Stimulated activated naive CD8-positive, alpha-beta T cell treated with anti-CD3 and anti-CD28 coated beads, Interleukin-15, amount 100 ng/mL, for 72 hours (primary cell): ENCODE data around the gene YIPF3.

Experiments used
- ATAC-seq: fragments of 150-1000 bp; cut with Tn5 transposase; 2 replicates; pipeline ENCODE4 v1.10.0; 2021; ENCODE audit warnings: mild to moderate bottlenecking, moderate library complexity
- DNase-seq, 2 donors: peaks; one replicate each; pipeline ENCODE4 v3.0.0; 2021 to 2022
- H3K27ac Mint-ChIP-seq, 2 donors: one replicate each; pipeline ENCODE4 v1.8.0; 2022; ENCODE audit warnings: mild to moderate bottlenecking in 2 of 2, mixed read lengths in 2 of 2, moderate library complexity in 2 of 2
- H3K27me3 Mint-ChIP-seq: one replicate; pipeline ENCODE4 v1.8.0; 2022; ENCODE audit warnings: mixed read lengths
- H3K4me1 Mint-ChIP-seq: one replicate; pipeline ENCODE4 v1.8.0; 2022; ENCODE audit warnings: mild to moderate bottlenecking, mixed read lengths
- H3K4me3 Mint-ChIP-seq, 2 donors: one replicate each; pipeline ENCODE4 v1.8.0; 2022; ENCODE audit warnings: mild to moderate bottlenecking in 2 of 2, mixed read lengths in 2 of 2, moderate library complexity in 1 of 2
- H3K9me3 Mint-ChIP-seq, 2 donors: one replicate each; pipeline ENCODE4 v1.8.0; 2022; ENCODE audit warnings: mixed read lengths in 2 of 2

YIPF3 gene

DNA sequence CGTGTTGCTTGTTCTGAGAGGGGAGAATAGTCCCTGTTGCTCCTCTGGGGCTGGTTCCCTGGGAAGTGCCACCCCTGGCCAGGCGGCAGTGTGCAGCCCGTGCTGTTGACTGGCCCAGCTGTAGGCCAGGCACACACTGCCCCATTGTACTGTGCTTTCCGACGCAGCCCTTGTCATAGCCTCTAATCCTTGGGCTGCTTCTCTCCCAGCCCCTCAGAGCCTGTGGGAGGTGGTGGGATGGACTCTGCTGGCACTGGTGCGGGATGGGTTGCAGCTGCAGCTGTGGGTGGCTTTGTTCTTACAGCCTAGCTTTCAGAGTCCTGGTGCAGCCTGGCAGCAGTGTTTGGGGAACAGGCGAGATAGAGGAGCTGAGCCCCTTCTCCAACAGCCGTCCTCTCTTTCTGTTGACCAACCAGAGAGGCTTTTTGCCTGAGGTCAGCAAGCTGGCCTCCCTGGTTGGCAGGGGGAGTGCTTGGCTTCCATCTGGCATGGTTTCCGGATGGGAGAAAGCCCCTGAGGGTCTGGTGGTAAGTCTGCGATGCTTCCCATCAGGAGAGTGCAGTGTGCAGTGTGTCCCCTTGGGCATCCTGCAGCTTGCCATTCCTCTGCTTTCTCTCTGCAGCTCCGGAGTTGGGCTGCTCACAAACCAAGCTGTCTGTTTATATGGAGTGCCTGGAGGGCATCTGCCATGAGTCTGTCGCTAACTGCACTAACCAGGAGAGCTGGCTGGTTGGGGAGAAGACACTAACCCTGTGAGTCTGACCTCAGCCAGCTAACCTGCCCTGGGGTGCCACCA is 27.3 kb downstream of the YIPF3 start:
- ATAC-seq: no peak
- Mint-ChIP-seq H3K27ac (peak overlapping the region in 1 of 2 donors; percentile 88), H3K4me1 (peaks cover 28% of the 10 kb centered on the region)

DNA sequence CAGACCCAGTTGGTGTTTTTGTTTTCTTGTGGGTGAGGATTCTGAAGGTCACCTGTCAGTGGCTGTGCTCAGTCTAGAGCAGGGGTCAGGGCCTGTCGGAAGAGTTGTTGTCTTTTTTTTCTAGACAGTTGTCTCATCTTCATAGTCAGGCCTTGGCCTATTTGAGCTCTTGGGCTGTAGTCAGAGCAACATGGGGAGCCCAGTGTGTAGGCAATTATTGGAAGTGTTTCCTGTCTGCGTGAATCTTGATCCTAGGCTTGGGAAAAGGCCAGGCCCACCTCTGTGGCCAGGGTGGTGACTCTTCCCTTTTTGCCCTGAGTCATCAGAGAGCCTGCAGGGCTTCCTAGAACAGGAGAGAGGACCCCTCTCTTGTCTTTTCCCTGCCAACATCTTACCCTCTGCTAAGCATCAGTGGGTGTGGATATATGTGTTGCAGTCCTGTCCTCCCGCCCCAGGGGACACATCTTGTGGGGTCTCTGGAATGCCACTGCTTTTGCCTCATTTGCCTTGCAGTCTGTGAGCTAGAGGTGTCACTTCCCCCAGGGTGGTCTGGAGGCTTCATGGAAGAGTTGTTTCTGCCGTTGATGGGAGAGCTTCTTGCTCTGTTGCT is 28.0 kb downstream of the YIPF3 start:
- no peaks in the 10 kb centered on the region for H3K27me3 Mint-ChIP-seq
- H3K4me1 Mint-ChIP-seq: peaks cover 21% of the 10 kb centered on the region
- ATAC-seq (no peak), DNase-seq (no peak)
- no peaks in the 10 kb centered on the region for H3K9me3 Mint-ChIP-seq
- peak overlapping the region in 1 of 2 donors; percentile 88 for H3K27ac Mint-ChIP-seq
- H3K4me3 Mint-ChIP-seq: no peak overlapping the region

More for the DNA sequence above, 27.3 kb downstream of the YIPF3 start:
- no peak overlapping the region for H3K4me3 Mint-ChIP-seq
- DNase-seq: no peak
- H3K27me3 Mint-ChIP-seq: no peaks in the 10 kb centered on the region
- H3K9me3 Mint-ChIP-seq: no peaks in the 10 kb centered on the region

DNA sequence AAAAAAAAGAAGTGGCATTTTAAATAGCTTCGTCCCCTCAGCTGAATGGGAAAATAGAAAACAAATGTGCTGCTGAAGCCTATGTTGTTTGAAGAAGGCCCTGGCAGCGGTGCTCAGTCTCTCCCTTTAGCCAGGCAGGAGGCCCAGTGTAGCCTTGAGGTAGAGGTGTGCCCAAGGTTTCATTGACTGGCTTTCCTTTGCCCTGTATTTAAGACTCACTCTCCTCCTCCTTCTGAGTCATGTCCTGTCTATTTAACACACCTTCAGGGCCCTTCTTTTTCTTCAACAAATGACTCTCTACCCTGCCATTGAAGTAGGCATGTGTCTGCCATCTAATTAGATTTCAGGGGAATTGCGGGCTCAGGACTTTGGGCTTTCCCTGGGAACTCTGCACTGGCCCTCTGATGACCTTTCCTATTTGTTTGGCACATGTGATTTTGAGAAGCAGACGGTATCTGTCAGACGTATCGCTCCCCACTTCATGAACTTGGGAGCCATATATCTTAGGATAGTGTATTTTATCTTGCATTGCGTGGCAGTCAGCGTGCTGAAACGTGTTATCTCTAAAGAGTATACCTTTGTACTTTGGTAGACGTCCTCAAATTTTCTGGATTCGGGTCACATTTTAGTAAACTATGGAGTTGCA is 35.0 kb downstream of the YIPF3 start:
- H3K9me3 Mint-ChIP-seq: no peaks in the 10 kb centered on the region
- H3K4me1 Mint-ChIP-seq: peaks cover 52% of the 10 kb centered on the region
- ATAC-seq: peak; percentile 40
- no peak for DNase-seq
- peak overlapping the region in 1 of 2 donors; percentile 42 for H3K27ac Mint-ChIP-seq
- H3K27me3 Mint-ChIP-seq: no peaks in the 10 kb centered on the region
- peak overlapping the region in 1 of 2 donors; percentile 18 for H3K4me3 Mint-ChIP-seq

DNA sequence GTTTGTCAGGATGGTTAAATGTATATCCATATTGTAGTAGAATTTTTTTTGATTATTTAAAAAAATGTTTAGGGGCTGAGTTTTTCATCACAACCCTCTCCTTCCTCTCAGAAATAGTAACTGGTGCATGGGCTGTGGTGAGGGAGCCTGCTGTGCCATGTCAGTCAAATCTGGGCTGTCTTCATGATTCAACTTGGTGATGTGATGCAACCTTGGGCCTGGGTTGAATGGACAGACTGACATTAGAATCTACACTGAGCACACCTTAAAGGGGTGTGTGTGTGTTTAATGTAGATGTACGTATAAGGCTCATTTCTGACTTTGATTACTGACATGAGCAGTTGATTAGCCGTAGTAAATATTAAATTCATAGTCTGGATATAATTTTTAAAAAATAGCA is 35.7 kb downstream of the YIPF3 start:
- H3K9me3 Mint-ChIP-seq: no peaks in the 10 kb centered on the region
- H3K4me3 Mint-ChIP-seq: no peak overlapping the region
- DNase-seq (peak in 1 of 2 donors; percentile 33), ATAC-seq (peak; percentile 50)
- H3K27me3 Mint-ChIP-seq: no peaks in the 10 kb centered on the region
- peaks cover 56% of the 10 kb centered on the region for H3K4me1 Mint-ChIP-seq
- H3K27ac Mint-ChIP-seq: peak overlapping the region in 1 of 2 donors; percentile 54

DNA sequence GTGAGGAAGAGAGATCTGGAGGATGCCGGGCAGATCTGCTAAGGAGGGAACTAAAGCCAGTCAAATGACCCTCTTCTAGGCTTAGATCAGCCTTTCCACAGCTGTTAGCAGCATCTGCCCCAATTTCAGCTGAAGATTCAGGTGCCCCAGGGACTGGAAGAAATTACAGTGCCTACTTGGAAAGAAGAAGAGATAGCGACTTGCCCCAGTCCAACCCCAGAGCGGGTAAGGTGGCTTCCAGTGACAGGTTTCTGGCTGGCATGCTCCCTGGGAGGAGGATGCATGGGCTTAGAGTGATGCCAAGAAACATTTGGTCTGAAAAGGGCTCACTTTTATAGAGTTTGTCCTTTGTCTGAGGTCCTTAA is 38.7 kb downstream of the YIPF3 start:
- Mint-ChIP-seq H3K4me1 (peaks cover 50% of the 10 kb centered on the region), H3K27ac (peak overlapping the region; percentile 99 to 100), H3K9me3 (no peaks in the 10 kb centered on the region), H3K27me3 (no peaks in the 10 kb centered on the region), H3K4me3 (peak overlapping the region; percentile 96 to 100)
- peak; percentile 4 for ATAC-seq
- peak; percentile 8 to 12 for DNase-seq

DNA sequence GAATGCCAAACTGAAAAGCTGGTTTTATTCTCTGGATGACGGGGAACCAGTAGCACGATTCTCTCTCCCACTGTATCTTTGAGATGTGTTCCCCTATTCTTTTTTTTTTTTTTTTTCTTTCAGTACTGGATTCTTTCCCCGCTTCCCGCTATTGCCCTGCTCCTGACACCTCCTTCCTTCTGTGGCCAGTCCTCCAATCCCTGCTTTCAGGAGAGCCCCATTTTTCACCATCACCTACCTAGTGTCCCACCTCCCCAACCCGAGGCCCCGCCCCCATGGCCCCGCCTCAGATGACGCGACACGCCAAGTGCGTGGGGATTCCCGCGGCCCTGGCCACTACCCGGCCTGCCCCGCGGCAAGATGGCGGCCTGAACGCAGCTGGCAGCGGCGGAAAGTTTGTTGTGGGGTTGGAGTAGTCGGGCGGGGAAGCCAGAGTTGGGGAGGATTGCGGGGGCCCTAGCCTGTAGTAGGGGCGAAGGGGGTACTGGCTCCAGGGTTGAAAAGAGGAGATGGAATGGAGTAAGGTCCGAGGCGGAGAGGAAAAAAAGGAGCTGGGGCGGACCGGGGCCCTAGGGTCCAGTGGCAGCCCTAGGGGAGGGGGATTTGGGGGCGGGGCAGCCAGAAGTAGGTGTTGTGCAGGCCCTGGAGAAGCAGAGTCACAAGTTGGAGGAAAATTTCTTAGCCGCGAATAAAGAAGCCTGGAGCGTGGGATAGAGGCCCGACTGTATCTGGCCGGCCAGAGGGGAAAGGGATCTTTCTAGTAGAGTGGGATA is 39.3 kb downstream of the YIPF3 start, which contains the start of gene TJAP1:
Gene TJAP1, plus strand, starts transcription at position 336 of the 773 bp plus-strand sequence. CDS start 21,432 bp downstream, outside the sequence.
- Mint-ChIP-seq H3K27ac (peak within 1 kb of the TSS; percentile 99 to 100), H3K4me1 (peaks cover 48% of the 10 kb centered on the region), H3K27me3 (no peaks in the 10 kb centered on the region), H3K9me3 (no peaks in the 10 kb centered on the region), H3K4me3 (peak within 1 kb of the TSS; percentile 96 to 100)
- ATAC-seq (peak; percentile 99), DNase-seq (peak; percentile 93 to 94)

DNA sequence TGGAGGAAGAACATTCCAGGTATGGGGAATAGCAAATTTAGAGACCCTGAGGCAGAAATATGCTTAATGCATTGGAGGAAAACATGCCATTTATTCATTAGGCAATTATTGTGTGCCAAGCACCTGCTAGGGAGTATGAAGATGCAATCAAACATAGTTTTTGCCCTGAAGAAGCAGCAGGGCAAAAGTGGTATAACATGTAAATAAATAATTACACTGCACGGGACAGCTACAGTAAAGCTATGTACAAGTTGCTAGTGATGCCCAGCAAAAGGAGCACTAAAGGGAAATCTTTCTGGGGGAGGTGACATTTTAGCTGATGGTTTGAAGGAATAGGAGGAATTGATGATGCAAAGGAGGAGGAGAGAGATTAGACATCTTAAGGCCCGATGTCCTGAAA is 40.0 kb downstream of the YIPF3 start:
- no peaks in the 10 kb centered on the region for H3K27me3 Mint-ChIP-seq
- DNase-seq: no peak
- peaks cover 42% of the 10 kb centered on the region for H3K4me1 Mint-ChIP-seq
- peak overlapping the region; percentile 96 to 100 for H3K4me3 Mint-ChIP-seq
- ATAC-seq: peak; percentile 47
- no peaks in the 10 kb centered on the region for H3K9me3 Mint-ChIP-seq
- peak overlapping the region; percentile 99 to 100 for H3K27ac Mint-ChIP-seq

DNA sequence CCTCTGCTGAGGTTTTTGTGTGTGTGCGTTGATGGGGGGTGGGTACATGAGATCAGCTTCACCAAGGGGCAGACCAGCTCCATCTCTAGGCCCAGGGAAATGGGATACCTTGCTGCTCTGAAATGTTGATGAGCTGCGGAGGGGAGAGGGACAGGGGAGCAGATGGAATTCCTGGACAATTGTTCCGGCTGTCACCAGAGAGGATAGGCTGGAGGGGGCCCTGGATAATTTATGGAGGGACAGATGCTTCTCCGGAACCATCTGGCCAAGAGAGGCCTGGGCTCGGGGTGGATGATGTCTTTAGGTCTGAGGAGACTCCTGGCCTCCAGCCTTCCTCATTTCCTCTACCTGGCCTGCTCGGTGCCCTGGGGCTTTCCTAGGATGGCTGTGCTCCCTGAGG is 41.2 kb downstream of the YIPF3 start:
- H3K4me1 Mint-ChIP-seq: peaks cover 32% of the 10 kb centered on the region
- no peaks in the 10 kb centered on the region for H3K9me3 Mint-ChIP-seq
- no peak overlapping the region for H3K27ac Mint-ChIP-seq
- H3K4me3 Mint-ChIP-seq: no peak overlapping the region
- ATAC-seq: no peak
- H3K27me3 Mint-ChIP-seq: peaks cover 10% of the 10 kb centered on the region
- DNase-seq: no peak

DNA sequence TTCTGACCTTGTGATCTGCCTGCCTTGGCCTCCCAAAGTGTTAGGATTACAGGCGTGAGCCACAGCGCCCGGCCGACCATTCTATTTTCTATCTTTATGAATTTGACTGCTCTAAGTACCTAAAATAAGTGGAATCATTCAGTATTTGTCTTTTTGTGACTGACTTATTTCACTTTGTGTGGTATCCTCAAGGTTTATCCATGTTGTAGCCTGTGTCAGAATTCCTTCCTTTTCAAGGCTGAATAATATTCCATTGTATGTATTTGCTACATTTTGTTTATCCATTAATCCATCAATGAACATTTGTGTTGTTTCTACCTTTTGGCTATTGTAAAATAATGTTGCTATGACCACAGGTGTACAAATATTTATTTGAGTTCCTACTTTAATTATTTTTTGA is 44.2 kb downstream of the YIPF3 start:
- peaks cover 16% of the 10 kb centered on the region for H3K27me3 Mint-ChIP-seq
- no peak overlapping the region for H3K4me3 Mint-ChIP-seq
- ATAC-seq (no peak), DNase-seq (no peak)
- no peak overlapping the region for H3K27ac Mint-ChIP-seq
- peaks cover 12% of the 10 kb centered on the region for H3K4me1 Mint-ChIP-seq
- no peaks in the 10 kb centered on the region for H3K9me3 Mint-ChIP-seq

DNA sequence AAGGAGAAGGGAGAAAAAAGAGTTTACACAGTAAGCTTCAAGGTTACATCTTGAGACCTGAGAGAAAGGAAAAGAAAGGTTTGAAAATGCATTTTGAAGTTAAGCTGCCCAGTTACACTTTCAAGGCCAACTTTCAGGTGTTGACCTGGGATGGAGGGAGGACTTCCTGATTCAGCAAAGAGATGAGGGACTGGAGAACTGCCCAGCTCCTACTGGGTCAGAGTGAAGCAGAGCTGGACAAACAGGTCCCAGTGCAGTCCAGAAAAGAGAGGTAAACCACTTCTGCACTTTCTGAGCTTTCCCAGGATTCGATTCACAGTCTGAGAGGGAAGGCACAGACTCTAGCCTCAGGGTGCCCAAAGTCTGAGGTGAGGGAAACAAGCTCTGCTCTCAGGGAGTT is 45.3 kb downstream of the YIPF3 start:
- Mint-ChIP-seq H3K27ac (no peak overlapping the region), H3K4me3 (no peak overlapping the region), H3K4me1 (peaks cover under 1% of the 10 kb centered on the region), H3K27me3 (peaks cover 27% of the 10 kb centered on the region), H3K9me3 (no peaks in the 10 kb centered on the region)
- ATAC-seq (no peak), DNase-seq (no peak)

DNA sequence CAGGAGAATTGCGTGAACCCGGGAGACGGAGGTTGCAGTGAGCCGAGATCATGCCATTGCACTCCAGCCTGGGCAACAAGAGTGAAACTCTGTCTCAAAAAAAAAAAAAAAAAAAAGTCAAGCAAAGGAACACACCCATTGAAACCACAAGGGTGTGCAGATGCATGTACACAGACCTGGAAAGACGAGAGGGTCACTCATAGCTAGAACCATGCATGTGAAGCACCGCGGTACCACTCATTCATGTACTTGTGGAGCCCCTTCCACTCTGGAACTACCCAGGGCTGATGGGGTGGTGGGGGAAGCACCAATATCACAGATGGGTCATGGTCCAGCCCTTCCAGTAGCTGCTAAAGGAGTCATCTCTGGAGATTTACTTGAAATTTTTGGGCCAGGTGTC is 46.8 kb downstream of the YIPF3 start:
- no peak overlapping the region for H3K27ac Mint-ChIP-seq
- H3K27me3 Mint-ChIP-seq: peaks cover 28% of the 10 kb centered on the region
- H3K4me3 Mint-ChIP-seq: no peak overlapping the region
- ATAC-seq (no peak), DNase-seq (no peak)
- H3K9me3 Mint-ChIP-seq: no peaks in the 10 kb centered on the region
- H3K4me1 Mint-ChIP-seq: no peaks in the 10 kb centered on the region

DNA sequence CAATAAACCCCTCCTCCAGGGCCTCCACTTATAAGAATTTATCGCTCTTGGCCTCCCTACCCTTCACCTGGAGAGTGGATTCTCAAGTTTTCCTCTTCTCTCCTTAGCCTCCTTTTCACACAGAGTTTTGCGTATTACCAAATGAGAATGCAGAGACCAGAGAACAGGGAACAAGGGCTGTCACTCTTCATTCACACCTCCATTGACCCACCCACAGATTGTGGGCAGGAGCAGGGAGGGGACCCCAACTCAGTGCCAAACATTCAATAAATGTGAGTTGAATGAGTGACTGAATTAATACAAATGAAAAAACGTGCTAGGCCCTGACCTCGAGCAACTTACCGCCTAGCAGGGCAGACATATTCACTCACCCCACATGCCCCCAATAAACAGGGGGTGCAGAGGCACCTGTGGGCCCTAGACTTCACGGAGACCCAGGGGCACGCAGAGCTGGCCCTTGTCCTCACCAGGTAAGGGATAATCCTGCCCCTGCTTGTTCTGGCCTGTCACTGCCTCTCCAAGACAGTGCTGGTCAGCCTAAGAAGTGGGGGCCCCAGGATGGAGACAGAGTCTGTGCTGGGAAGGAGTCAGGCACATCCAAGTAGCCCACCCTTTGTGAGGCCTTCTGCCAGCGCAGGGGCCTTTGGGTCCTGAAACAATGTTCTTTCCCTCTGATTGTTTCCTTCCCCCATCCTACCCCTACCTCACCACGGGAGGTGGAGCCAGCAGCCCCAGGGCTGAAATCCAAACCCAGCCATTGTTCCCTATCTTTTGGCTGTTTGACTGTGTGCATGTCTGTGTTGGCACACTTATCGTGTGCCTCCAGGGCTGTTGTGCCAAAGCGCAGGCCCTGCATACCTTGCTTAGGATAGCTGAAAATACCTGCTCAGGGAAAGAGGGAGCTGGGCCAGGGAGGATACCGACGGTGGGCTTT is 47.7 kb downstream of the YIPF3 start:
- H3K27me3 Mint-ChIP-seq: peaks cover 28% of the 10 kb centered on the region
- H3K27ac Mint-ChIP-seq: no peak overlapping the region
- H3K4me3 Mint-ChIP-seq: no peak overlapping the region
- ATAC-seq: no peak
- no peaks in the 10 kb centered on the region for H3K4me1 Mint-ChIP-seq
- DNase-seq: no peak
- H3K9me3 Mint-ChIP-seq: no peaks in the 10 kb centered on the region

DNA sequence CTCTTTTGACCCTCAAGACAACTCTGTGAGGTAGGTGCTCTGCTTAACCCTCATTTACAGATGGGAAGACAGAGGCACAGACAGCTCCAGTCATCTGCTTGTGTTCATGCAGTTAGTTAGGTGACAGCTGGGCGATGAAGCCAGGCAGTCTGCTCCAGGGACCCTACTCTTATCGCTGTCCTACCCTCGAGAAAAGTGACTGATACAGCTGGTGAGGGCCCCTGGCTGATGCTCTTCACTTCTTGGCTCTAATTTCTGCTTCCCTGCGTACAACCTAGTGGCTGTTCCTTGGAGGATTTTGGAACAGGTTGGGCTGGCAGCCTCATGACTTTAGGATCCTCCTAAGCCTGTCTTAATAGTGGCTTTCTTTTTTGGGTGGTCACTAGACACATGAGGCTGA is 48.5 kb downstream of the YIPF3 start:
- H3K9me3 Mint-ChIP-seq: no peaks in the 10 kb centered on the region
- DNase-seq (no peak), ATAC-seq (no peak)
- H3K27me3 Mint-ChIP-seq: peaks cover 32% of the 10 kb centered on the region
- no peak overlapping the region for H3K27ac Mint-ChIP-seq
- H3K4me3 Mint-ChIP-seq: no peak overlapping the region
- H3K4me1 Mint-ChIP-seq: no peaks in the 10 kb centered on the region

DNA sequence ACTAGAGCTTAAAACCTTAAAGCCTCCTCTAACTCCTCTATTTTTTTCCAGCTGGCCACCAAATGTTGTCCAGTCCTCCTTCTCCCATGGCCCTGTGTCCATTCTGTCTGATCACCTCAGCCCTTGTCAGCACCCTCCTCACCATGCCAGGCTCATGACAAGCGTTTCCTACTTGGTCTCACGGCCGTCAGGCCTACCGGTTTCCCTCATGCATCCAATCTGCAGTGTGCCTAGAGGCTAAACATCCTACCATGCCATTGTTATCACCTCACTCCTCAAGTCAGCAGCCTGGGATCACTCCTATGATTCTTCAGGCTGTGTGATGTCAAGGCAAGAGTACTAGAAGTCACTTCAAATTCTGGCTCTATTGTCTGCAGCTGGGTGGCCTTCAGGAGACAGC is 49.0 kb downstream of the YIPF3 start:
- no peaks in the 10 kb centered on the region for H3K4me1 Mint-ChIP-seq
- peak overlapping the region in 1 of 2 donors; percentile 7 for H3K27ac Mint-ChIP-seq
- ATAC-seq (no peak), DNase-seq (no peak)
- H3K9me3 Mint-ChIP-seq: no peaks in the 10 kb centered on the region
- peaks cover 36% of the 10 kb centered on the region for H3K27me3 Mint-ChIP-seq
- no peak overlapping the region for H3K4me3 Mint-ChIP-seq
